GM12873 (cell line): ENCODE measurements around the gene TPRG1.

Experiments
- CTCF ChIP-seq: IDR thresholded peaks from 2 replicates; pipeline ENCODE4 v1.5.1; 2012; ENCODE audit warnings: low read depth, mild to moderate bottlenecking, moderate library complexity, low read length, control low read depth; ENCODE audit not compliant: insufficient read depth; ENCODE audit errors: missing control alignments

The TPRG1 gene

GRCh38 chr3:189137416-189137815 is 34.4 kb upstream of the TPRG1 start:
- no peak for TF ChIP-seq CTCF

- TF ChIP-seq CTCF = no peak
Measured at GRCh38 chr3:189138901-189139610, 32.7 kb upstream of the TPRG1 start.

GRCh38 chr3:189139611-189139940 is 32.2 kb upstream of the TPRG1 start:
- TF ChIP-seq CTCF = no peak

GRCh38 chr3:189142527-189142926 is 29.2 kb upstream of the TPRG1 start:
- no peak for TF ChIP-seq CTCF

GRCh38 chr3:189143321-189143720 is 28.4 kb upstream of the TPRG1 start:
- no peak for TF ChIP-seq CTCF

GRCh38 chr3:189143771-189144170 is 28.0 kb upstream of the TPRG1 start:
- TF ChIP-seq CTCF = no peak

GRCh38 chr3:189144645-189145044 is 27.1 kb upstream of the TPRG1 start:
- no peak for TF ChIP-seq CTCF

- no peak for TF ChIP-seq CTCF
Measured at GRCh38 chr3:189146848-189147247, 24.9 kb upstream of the TPRG1 start.
